Measurements from ENCODE around the gene NEURL1.

- peak in 5 of 7 experiments; percentile 24 to 53 (median 40) for TF ChIP-seq CTCF (IDR thresholded peaks at IDR 0.05)
- TF ChIP-seq POLR2A (IDR thresholded peaks at IDR 0.05): no peak
- no peak for TF ChIP-seq POLR2AphosphoS5 (IDR thresholded peaks at IDR 0.05)
These were observed 98.9 kb downstream of the NEURL1 start for GRCh38 chr10:103592186-103593021.

Data from stomach (tissue), 4 donors.